GM12878 (cell line): ENCODE results near the gene AKT3.

ENCODE experiments used
- IKZF1 ChIP-seq: fragments of 450-650 bp; conservative IDR thresholded peaks from 2 replicates; pipeline ENCODE4 v1.6.1; 2017; ENCODE audit warnings: antibody characterized with exemption, mild to moderate bottlenecking
- POLR2A ChIP-seq: IDR thresholded peaks from 2 replicates; pipeline ENCODE4 v1.6.1; 2011; ENCODE audit warnings: low read depth, mild to moderate bottlenecking, low read length
- SMC3 ChIP-seq: IDR thresholded peaks from 2 replicates; pipeline ENCODE4 v1.6.1; 2011; ENCODE audit warnings: low read length, improper control_type of control experiment, borderline replicate concordance
- TF ChIP-seq, protein P1 (sequence below): fragments of 450-650 bp; IDR thresholded peaks from 2 replicates; pipeline ENCODE4 v1.6.1; 2014; ENCODE audit warnings: mild to moderate bottlenecking

DNA sequence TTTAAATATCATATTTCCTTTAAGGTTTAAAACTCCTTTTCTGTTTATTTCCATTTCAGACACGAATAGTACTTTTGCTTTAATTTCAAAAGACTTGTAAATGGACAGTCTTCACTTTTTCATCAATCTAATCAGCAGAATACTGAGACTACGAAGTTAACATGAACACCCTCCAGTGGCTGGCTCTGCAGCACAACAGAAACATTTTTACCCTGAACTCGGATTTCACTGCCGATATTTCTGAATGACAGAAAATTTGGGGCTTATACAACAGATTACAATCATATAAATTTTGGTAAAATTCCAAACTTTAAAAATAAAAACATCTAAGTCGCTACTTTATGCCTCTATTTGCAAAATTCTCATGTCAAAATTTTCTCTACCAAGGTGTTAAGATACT lies 86.2 kb downstream of the AKT3 start:
- TF ChIP-seq SMC3 (no peak), IKZF1 (no peak), POLR2A (no peak)
- TF ChIP-seq, protein P1, sequence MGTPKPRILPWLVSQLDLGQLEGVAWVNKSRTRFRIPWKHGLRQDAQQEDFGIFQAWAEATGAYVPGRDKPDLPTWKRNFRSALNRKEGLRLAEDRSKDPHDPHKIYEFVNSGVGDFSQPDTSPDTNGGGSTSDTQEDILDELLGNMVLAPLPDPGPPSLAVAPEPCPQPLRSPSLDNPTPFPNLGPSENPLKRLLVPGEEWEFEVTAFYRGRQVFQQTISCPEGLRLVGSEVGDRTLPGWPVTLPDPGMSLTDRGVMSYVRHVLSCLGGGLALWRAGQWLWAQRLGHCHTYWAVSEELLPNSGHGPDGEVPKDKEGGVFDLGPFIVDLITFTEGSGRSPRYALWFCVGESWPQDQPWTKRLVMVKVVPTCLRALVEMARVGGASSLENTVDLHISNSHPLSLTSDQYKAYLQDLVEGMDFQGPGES: no peak
